ENCODE results near the gene SDC3.

Gene SDC3

GRCh38 chr1:30879940-30880677 is 28.4 kb downstream of the SDC3 start:
- peak overlapping the region; percentile 26 for H3K27ac Mint-ChIP-seq
- no peak for DNase-seq (ENCODE audit: low spot score in 2 of 2)
- peaks cover 17% of the 10 kb centered on the region for H3K4me1 Mint-ChIP-seq
- H3K9me3 Mint-ChIP-seq: no peaks in the 10 kb centered on the region
- no peak for ATAC-seq
- no peaks in the 10 kb centered on the region for H3K36me3 Mint-ChIP-seq
- H3K4me3 Mint-ChIP-seq: no peak overlapping the region

- H3K36me3 Mint-ChIP-seq: no peaks in the 10 kb centered on the region
- DNase-seq (ENCODE audit: low spot score in 2 of 2): no peak
- H3K4me3 Mint-ChIP-seq: no peak overlapping the region
Measured at GRCh38 chr1:30879126-30879786, 29.3 kb downstream of the SDC3 start.

GRCh38 chr1:30878559-30878958 is 30.0 kb downstream of the SDC3 start:
- DNase-seq (ENCODE audit: low spot score in 2 of 2): no peak
- Mint-ChIP-seq H3K4me3 (no peak overlapping the region), H3K36me3 (no peaks in the 10 kb centered on the region), H3K4me1 (peaks cover 17% of the 10 kb centered on the region), H3K27ac (no peak overlapping the region), H3K9me3 (no peaks in the 10 kb centered on the region)
- no peak for ATAC-seq

More at GRCh38 chr1:30879126-30879786, 29.3 kb downstream of the SDC3 start:
- no peak for ATAC-seq
- H3K4me1 Mint-ChIP-seq: peaks cover 17% of the 10 kb centered on the region
- H3K9me3 Mint-ChIP-seq: no peaks in the 10 kb centered on the region
- H3K27ac Mint-ChIP-seq: peak overlapping the region; percentile 26

GRCh38 chr1:30878016-30878415 is 30.5 kb downstream of the SDC3 start:
- Mint-ChIP-seq H3K4me1 (peaks cover 17% of the 10 kb centered on the region), H3K4me3 (no peak overlapping the region), H3K27ac (no peak overlapping the region), H3K36me3 (no peaks in the 10 kb centered on the region), H3K9me3 (no peaks in the 10 kb centered on the region)
- ATAC-seq (no peak), DNase-seq (ENCODE audit: low spot score in 2 of 2) (no peak)

GRCh38 chr1:30877205-30877912 is 31.2 kb downstream of the SDC3 start:
- H3K9me3 Mint-ChIP-seq: no peaks in the 10 kb centered on the region
- peaks cover 19% of the 10 kb centered on the region for H3K4me1 Mint-ChIP-seq
- ATAC-seq: no peak
- H3K36me3 Mint-ChIP-seq: no peaks in the 10 kb centered on the region
- H3K27ac Mint-ChIP-seq: no peak overlapping the region
- H3K4me3 Mint-ChIP-seq: no peak overlapping the region
- no peak for DNase-seq (ENCODE audit: low spot score in 2 of 2)

GRCh38 chr1:30876451-30877204 is 31.9 kb downstream of the SDC3 start:
- Mint-ChIP-seq H3K36me3 (no peaks in the 10 kb centered on the region), H3K4me3 (no peak overlapping the region), H3K27ac (no peak overlapping the region), H3K4me1 (peaks cover 24% of the 10 kb centered on the region), H3K9me3 (no peaks in the 10 kb centered on the region)
- no peak for DNase-seq (ENCODE audit: low spot score in 2 of 2)
- ATAC-seq: no peak

GRCh38 chr1:30875916-30876315 is 32.6 kb downstream of the SDC3 start:
- DNase-seq (ENCODE audit: low spot score in 2 of 2) (no peak), ATAC-seq (no peak)
- no peaks in the 10 kb centered on the region for H3K9me3 Mint-ChIP-seq
- H3K4me3 Mint-ChIP-seq: no peak overlapping the region
- H3K4me1 Mint-ChIP-seq: peaks cover 19% of the 10 kb centered on the region
- no peaks in the 10 kb centered on the region for H3K36me3 Mint-ChIP-seq
- no peak overlapping the region for H3K27ac Mint-ChIP-seq

GRCh38 chr1:30875197-30875596 is 33.4 kb downstream of the SDC3 start:
- no peak overlapping the region for H3K27ac Mint-ChIP-seq
- H3K36me3 Mint-ChIP-seq: no peaks in the 10 kb centered on the region

GRCh38 chr1:30874176-30874575 is 34.4 kb downstream of the SDC3 start:
- H3K27ac Mint-ChIP-seq: no peak overlapping the region
- ATAC-seq (no peak), DNase-seq (ENCODE audit: low spot score in 2 of 2) (no peak)
- peaks cover 12% of the 10 kb centered on the region for H3K4me1 Mint-ChIP-seq
- no peak overlapping the region for H3K4me3 Mint-ChIP-seq
- H3K9me3 Mint-ChIP-seq: no peaks in the 10 kb centered on the region
- peaks cover 1% of the 10 kb centered on the region for H3K36me3 Mint-ChIP-seq

More at GRCh38 chr1:30875197-30875596, 33.4 kb downstream of the SDC3 start:
- no peak for ATAC-seq
- peaks cover 17% of the 10 kb centered on the region for H3K4me1 Mint-ChIP-seq
- no peak for DNase-seq (ENCODE audit: low spot score in 2 of 2)
- no peaks in the 10 kb centered on the region for H3K9me3 Mint-ChIP-seq
- H3K4me3 Mint-ChIP-seq: no peak overlapping the region

- no peak overlapping the region for H3K4me3 Mint-ChIP-seq
- H3K36me3 Mint-ChIP-seq: peaks cover 4% of the 10 kb centered on the region
Measured at GRCh38 chr1:30872948-30873263, 35.7 kb downstream of the SDC3 start.

GRCh38 chr1:30872033-30872947 is 36.3 kb downstream of the SDC3 start:
- H3K27ac Mint-ChIP-seq: no peak overlapping the region
- H3K36me3 Mint-ChIP-seq: peaks cover 4% of the 10 kb centered on the region
- H3K9me3 Mint-ChIP-seq: no peaks in the 10 kb centered on the region
- no peak for DNase-seq (ENCODE audit: low spot score in 2 of 2)
- no peak overlapping the region for H3K4me3 Mint-ChIP-seq
- ATAC-seq: peak; percentile 27
- H3K4me1 Mint-ChIP-seq: peaks cover 17% of the 10 kb centered on the region

More at GRCh38 chr1:30872948-30873263, 35.7 kb downstream of the SDC3 start:
- Mint-ChIP-seq H3K4me1 (peaks cover 17% of the 10 kb centered on the region), H3K27ac (no peak overlapping the region), H3K9me3 (no peaks in the 10 kb centered on the region)
- ATAC-seq: no peak
- DNase-seq (ENCODE audit: low spot score in 2 of 2): no peak

GRCh38 chr1:30871276-30871871 is 37.2 kb downstream of the SDC3 start:
- Mint-ChIP-seq H3K27ac (no peak overlapping the region), H3K36me3 (peaks cover 4% of the 10 kb centered on the region)
- ATAC-seq: no peak

GRCh38 chr1:30870656-30871055 is 37.9 kb downstream of the SDC3 start:
- H3K9me3 Mint-ChIP-seq: no peaks in the 10 kb centered on the region
- DNase-seq (ENCODE audit: low spot score in 2 of 2) (no peak), ATAC-seq (no peak)
- H3K4me3 Mint-ChIP-seq: no peak overlapping the region
- H3K27ac Mint-ChIP-seq: no peak overlapping the region
- H3K4me1 Mint-ChIP-seq: peaks cover 17% of the 10 kb centered on the region
- H3K36me3 Mint-ChIP-seq: peaks cover 4% of the 10 kb centered on the region

More at GRCh38 chr1:30871276-30871871, 37.2 kb downstream of the SDC3 start:
- Mint-ChIP-seq H3K4me3 (no peak overlapping the region), H3K4me1 (peaks cover 17% of the 10 kb centered on the region), H3K9me3 (no peaks in the 10 kb centered on the region)
- DNase-seq (ENCODE audit: low spot score in 2 of 2): no peak

- ATAC-seq (no peak), DNase-seq (ENCODE audit: low spot score in 2 of 2) (no peak)
- Mint-ChIP-seq H3K27ac (peak overlapping the region; percentile 40), H3K36me3 (peaks cover 4% of the 10 kb centered on the region), H3K4me1 (peaks cover 17% of the 10 kb centered on the region), H3K4me3 (no peak overlapping the region), H3K9me3 (no peaks in the 10 kb centered on the region)
Measured at GRCh38 chr1:30870035-30870434, 38.5 kb downstream of the SDC3 start.

Measured in stimulated activated effector memory CD8-positive, alpha-beta T cell treated with anti-CD3 and anti-CD28 coated beads, Interleukin-12 subunit alpha, Interleukin-12 subunit beta, amount 100 ng/mL, for 72 hours (primary cell).